Measurements from ENCODE around the gene ZNF580.

The ZNF580 gene

GRCh38 chr19:55683449-55684261, 42.9 kb downstream of the ZNF580 start:
- Histone ChIP-seq H3K27me3 (ENCODE audit: control insufficient read depth, insufficient read depth, low read length) (no peaks in the 10 kb centered on the region), H3K9ac (ENCODE audit: low read length) (peak overlapping the region; percentile 32), H3K36me3 (ENCODE audit: control insufficient read depth, insufficient read depth, low read length) (peaks cover 41% of the 10 kb centered on the region), H3K4me1 (ENCODE audit: control insufficient read depth, insufficient read depth, low read length) (peaks cover 92% of the 10 kb centered on the region), H3K9me3 (ENCODE audit: control insufficient read depth, low read length) (no peaks in the 10 kb centered on the region), H3K4me3 (ENCODE audit: low read length) (peak overlapping the region; percentile 0)

GRCh38 chr19:55684946-55685681, 44.3 kb downstream of the ZNF580 start:
- H3K36me3 ChIP-seq (ENCODE audit: control insufficient read depth, insufficient read depth, low read length): peaks cover 39% of the 10 kb centered on the region
- H3K9me3 ChIP-seq (ENCODE audit: control insufficient read depth, low read length): no peaks in the 10 kb centered on the region
- H3K4me1 ChIP-seq (ENCODE audit: control insufficient read depth, insufficient read depth, low read length): peaks cover 92% of the 10 kb centered on the region
- peak overlapping the region; percentile 38 for H3K9ac ChIP-seq (ENCODE audit: low read length)
- H3K4me3 ChIP-seq (ENCODE audit: low read length): no peak overlapping the region
- no peaks in the 10 kb centered on the region for H3K27me3 ChIP-seq (ENCODE audit: control insufficient read depth, insufficient read depth, low read length)

- Histone ChIP-seq H3K4me1 (ENCODE audit: control insufficient read depth, insufficient read depth, low read length) (peaks cover 86% of the 10 kb centered on the region), H3K9ac (ENCODE audit: low read length) (peak overlapping the region; percentile 9), H3K4me3 (ENCODE audit: low read length) (no peak overlapping the region), H3K9me3 (ENCODE audit: control insufficient read depth, low read length) (no peaks in the 10 kb centered on the region), H3K27me3 (ENCODE audit: control insufficient read depth, insufficient read depth, low read length) (no peaks in the 10 kb centered on the region), H3K36me3 (ENCODE audit: control insufficient read depth, insufficient read depth, low read length) (peaks cover 41% of the 10 kb centered on the region)
Measured at GRCh38 chr19:55685776-55686175, 45.0 kb downstream of the ZNF580 start.

- Histone ChIP-seq H3K4me3 (ENCODE audit: low read length) (no peak overlapping the region), H3K36me3 (ENCODE audit: control insufficient read depth, insufficient read depth, low read length) (peaks cover 36% of the 10 kb centered on the region), H3K9ac (ENCODE audit: low read length) (no peak overlapping the region), H3K27me3 (ENCODE audit: control insufficient read depth, insufficient read depth, low read length) (no peaks in the 10 kb centered on the region), H3K9me3 (ENCODE audit: control insufficient read depth, low read length) (no peaks in the 10 kb centered on the region), H3K4me1 (ENCODE audit: control insufficient read depth, insufficient read depth, low read length) (peaks cover 79% of the 10 kb centered on the region)
Measured at GRCh38 chr19:55686311-55687050, 45.7 kb downstream of the ZNF580 start.

GRCh38 chr19:55687281-55688201, 46.7 kb downstream of the ZNF580 start:
- peaks cover 41% of the 10 kb centered on the region for H3K36me3 ChIP-seq (ENCODE audit: control insufficient read depth, insufficient read depth, low read length)
- H3K4me1 ChIP-seq (ENCODE audit: control insufficient read depth, insufficient read depth, low read length): peaks cover 70% of the 10 kb centered on the region
- H3K4me3 ChIP-seq (ENCODE audit: low read length): no peak overlapping the region
- H3K27me3 ChIP-seq (ENCODE audit: control insufficient read depth, insufficient read depth, low read length): no peaks in the 10 kb centered on the region
- H3K9me3 ChIP-seq (ENCODE audit: control insufficient read depth, low read length): no peaks in the 10 kb centered on the region
- H3K9ac ChIP-seq (ENCODE audit: low read length): peak overlapping the region; percentile 41

- no peaks in the 10 kb centered on the region for H3K27me3 ChIP-seq (ENCODE audit: control insufficient read depth, insufficient read depth, low read length)
- H3K36me3 ChIP-seq (ENCODE audit: control insufficient read depth, insufficient read depth, low read length): peaks cover 52% of the 10 kb centered on the region
- H3K4me3 ChIP-seq (ENCODE audit: low read length): no peak overlapping the region
- H3K4me1 ChIP-seq (ENCODE audit: control insufficient read depth, insufficient read depth, low read length): peaks cover 63% of the 10 kb centered on the region
- H3K9ac ChIP-seq (ENCODE audit: low read length): peak overlapping the region; percentile 41
- H3K9me3 ChIP-seq (ENCODE audit: control insufficient read depth, low read length): no peaks in the 10 kb centered on the region
Measured at GRCh38 chr19:55688422-55689218, 47.8 kb downstream of the ZNF580 start.

GRCh38 chr19:55689411-55690108, 48.8 kb downstream of the ZNF580 start:
- Histone ChIP-seq H3K9me3 (ENCODE audit: control insufficient read depth, low read length) (no peaks in the 10 kb centered on the region), H3K27me3 (ENCODE audit: control insufficient read depth, insufficient read depth, low read length) (no peaks in the 10 kb centered on the region), H3K9ac (ENCODE audit: low read length) (peak overlapping the region; percentile 2), H3K4me1 (ENCODE audit: control insufficient read depth, insufficient read depth, low read length) (peaks cover 55% of the 10 kb centered on the region), H3K4me3 (ENCODE audit: low read length) (no peak overlapping the region), H3K36me3 (ENCODE audit: control insufficient read depth, insufficient read depth, low read length) (peaks cover 53% of the 10 kb centered on the region)

GRCh38 chr19:55690109-55690768, 49.4 kb downstream of the ZNF580 start:
- Histone ChIP-seq H3K9ac (ENCODE audit: low read length) (no peak overlapping the region), H3K4me3 (ENCODE audit: low read length) (no peak overlapping the region), H3K9me3 (ENCODE audit: control insufficient read depth, low read length) (no peaks in the 10 kb centered on the region), H3K27me3 (ENCODE audit: control insufficient read depth, insufficient read depth, low read length) (no peaks in the 10 kb centered on the region), H3K4me1 (ENCODE audit: control insufficient read depth, insufficient read depth, low read length) (peaks cover 48% of the 10 kb centered on the region), H3K36me3 (ENCODE audit: control insufficient read depth, insufficient read depth, low read length) (peaks cover 56% of the 10 kb centered on the region)

GRCh38 chr19:55690769-55691545, 50.2 kb downstream of the ZNF580 start:
- no peaks in the 10 kb centered on the region for H3K27me3 ChIP-seq (ENCODE audit: control insufficient read depth, insufficient read depth, low read length)
- no peak overlapping the region for H3K4me3 ChIP-seq (ENCODE audit: low read length)
- peaks cover 61% of the 10 kb centered on the region for H3K36me3 ChIP-seq (ENCODE audit: control insufficient read depth, insufficient read depth, low read length)
- peaks cover 41% of the 10 kb centered on the region for H3K4me1 ChIP-seq (ENCODE audit: control insufficient read depth, insufficient read depth, low read length)
- H3K9me3 ChIP-seq (ENCODE audit: control insufficient read depth, low read length): no peaks in the 10 kb centered on the region
- H3K9ac ChIP-seq (ENCODE audit: low read length): no peak overlapping the region

Data from mucosa of stomach (tissue), 1 donor.